Measurements from ENCODE around the gene PLAAT4. TPM values are rescaled to one million over a fixed set of nuclear protein-coding genes. Genes with fewer than 3 reads are reported as not detected.
"Not testable (repeated sequence)": the region's sequence is repeated elsewhere in the genome, so short reads cannot be mapped to it uniquely, and the experiment has no call there.

Gene PLAAT4
- total RNA-seq, 6 donors from 2014 or later = 91.1 to 272 (median 192) TPM

GRCh38 chr11:63535734-63536133, 874 bp upstream of the PLAAT4 start:
- ATAC-seq (ENCODE audit: low FRiP score in 2 of 2) = no peak
- WGBS, 2 donors = 58 to 100% methylated on average over 1 of the region's 1 CpG
- H3K4me1 ChIP-seq = peaks cover 36 to 61% (median 44%) of the 10 kb centered on the region in 4 donors

GRCh38 chr11:63537293-63538101, 889 bp downstream of the PLAAT4 start:
- peak; percentile 73 to 82 for ATAC-seq (ENCODE audit: low FRiP score in 2 of 2)
- no peaks in the 10 kb centered on the region for H3K9me3 ChIP-seq
- peaks cover 23 to 47% (median 32%) of the 10 kb centered on the region in 4 donors for H3K4me1 ChIP-seq
- peak; percentile 49 to 72 for DNase-seq
- TF ChIP-seq EP300 (IDR thresholded peaks at IDR 0.05) (peak in 2 of 4 donors; percentile 27 to 38), POLR2AphosphoS5 (IDR thresholded peaks at IDR 0.05) (peak; percentile 56 to 60), CTCF (IDR thresholded peaks at IDR 0.05) (no peak), POLR2A (IDR thresholded peaks at IDR 0.05) (peak in 2 of 4 donors; percentile 43 to 65)
- H3K27ac ChIP-seq = peak overlapping the region; percentile 84 to 96 (median 92)
- H3K36me3 ChIP-seq = no peaks in the 10 kb centered on the region
- H3K4me3 ChIP-seq = peak overlapping the region; percentile 26 to 55 (median 45)
- H3K27me3 ChIP-seq = no peaks in the 10 kb centered on the region
- 23 to 31% methylated on average over 6 to 8 of the region's 8 CpGs for WGBS, 2 donors

More at GRCh38 chr11:63535734-63536133, 874 bp upstream of the PLAAT4 start:
- DNase-seq = no peak
- Histone ChIP-seq H3K4me3 (peak overlapping the region in 1 of 4 donors; percentile 50), H3K36me3 (no peaks in the 10 kb centered on the region), H3K27me3 (no peaks in the 10 kb centered on the region), H3K9me3 (no peaks in the 10 kb centered on the region), H3K27ac (peak overlapping the region; percentile 84 to 96 (median 92))
- no peak for TF ChIP-seq POLR2AphosphoS5 (IDR thresholded peaks at IDR 0.05)
- no peak for TF ChIP-seq POLR2A (IDR thresholded peaks at IDR 0.05)
- TF ChIP-seq CTCF (IDR thresholded peaks at IDR 0.05) = no peak
- TF ChIP-seq EP300 (IDR thresholded peaks at IDR 0.05) = no peak

- DNase-seq; H3K4me3 ChIP-seq; ATAC-seq (ENCODE audit: low FRiP score in 2 of 2); H3K27me3 ChIP-seq; H3K9me3 ChIP-seq: not testable (repeated sequence)
- Histone ChIP-seq H3K4me1 (peaks cover 15 to 28% (median 16%) of the 10 kb centered on the region in 4 donors), H3K27ac (peak overlapping the region in 1 of 4 donors; percentile 11), H3K36me3 (peaks cover 0 to 42% (median 13%) of the 10 kb centered on the region in 4 donors)
- 49 to 72% methylated on average over 2 of the region's 2 CpGs for WGBS, 2 donors
These were observed 5.9 kb downstream of the PLAAT4 start for GRCh38 chr11:63542506-63542905.

GRCh38 chr11:63543711-63544110, 7.1 kb downstream of the PLAAT4 start:
- Histone ChIP-seq H3K27ac (peak overlapping the region in 2 of 4 donors; percentile 11 to 25), H3K9me3 (no peaks in the 10 kb centered on the region), H3K4me3 (no peak overlapping the region), H3K27me3 (no peaks in the 10 kb centered on the region), H3K4me1 (peaks cover 3 to 16% (median 4%) of the 10 kb centered on the region in 4 donors), H3K36me3 (peaks cover 0 to 46% (median 13%) of the 10 kb centered on the region in 4 donors)
- DNase-seq (no peak), ATAC-seq (ENCODE audit: low FRiP score in 2 of 2) (no peak)
- TF ChIP-seq CTCF (IDR thresholded peaks at IDR 0.05) (no peak), POLR2AphosphoS5 (IDR thresholded peaks at IDR 0.05) (no peak), EP300 (IDR thresholded peaks at IDR 0.05) (no peak), POLR2A (IDR thresholded peaks at IDR 0.05) (no peak)
- 85 to 88% methylated on average over 2 of the region's 2 CpGs for WGBS, 2 donors

GRCh38 chr11:63547061-63547460, 10.5 kb downstream of the PLAAT4 start:
- TF ChIP-seq POLR2AphosphoS5 (IDR thresholded peaks at IDR 0.05) (no peak), EP300 (IDR thresholded peaks at IDR 0.05) (no peak), POLR2A (IDR thresholded peaks at IDR 0.05) (no peak), CTCF (IDR thresholded peaks at IDR 0.05) (no peak)
- Histone ChIP-seq H3K27me3 (no peaks in the 10 kb centered on the region), H3K9me3 (no peaks in the 10 kb centered on the region), H3K4me1 (peaks cover 0 to 10% (median 2%) of the 10 kb centered on the region in 4 donors), H3K4me3 (no peak overlapping the region), H3K36me3 (peaks cover 0 to 46% (median 13%) of the 10 kb centered on the region in 4 donors), H3K27ac (peak overlapping the region in 1 of 4 donors; percentile 27)
- WGBS, 2 donors = 60 to 94% methylated on average over 1 of the region's 1 CpG
- ATAC-seq (ENCODE audit: low FRiP score in 2 of 2) (no peak), DNase-seq (no peak)
